ENCODE data around the gene ZNF862.

- TF ChIP-seq CTCF (IDR thresholded peaks at IDR 0.05) (no peak), POLR2A (IDR thresholded peaks at IDR 0.05) (no peak), POLR2AphosphoS5 (IDR thresholded peaks at IDR 0.05) (no peak), EP300 (IDR thresholded peaks at IDR 0.05) (no peak)
Observed at GRCh38 chr7:149826344-149827088, 11.7 kb upstream of the ZNF862 start.

Data from gastroesophageal sphincter (tissue), 3 donors.